Stimulated activated naive CD8-positive, alpha-beta T cell treated with anti-CD3 and anti-CD28 coated beads, Interleukin-15, amount 100 ng/mL, for 72 hours (primary cell): ENCODE data around the gene SPIN2A.
"Not testable (repeated sequence)": the region's sequence is repeated elsewhere in the genome, so short reads cannot be mapped to it uniquely, and the experiment has no call there.

ENCODE experiments used
- ATAC-seq: fragments of 150-1000 bp; cut with Tn5 transposase; 2 replicates; pipeline ENCODE4 v1.10.0; 2021; ENCODE audit warnings: mild to moderate bottlenecking, moderate library complexity
- DNase-seq, 2 donors: peaks; one replicate each; pipeline ENCODE4 v3.0.0; 2021 to 2022
- H3K27ac Mint-ChIP-seq, 2 donors: one replicate each; pipeline ENCODE4 v1.8.0; 2022; ENCODE audit warnings: mild to moderate bottlenecking in 2 of 2, mixed read lengths in 2 of 2, moderate library complexity in 2 of 2
- H3K27me3 Mint-ChIP-seq: one replicate; pipeline ENCODE4 v1.8.0; 2022; ENCODE audit warnings: mixed read lengths
- H3K4me1 Mint-ChIP-seq: one replicate; pipeline ENCODE4 v1.8.0; 2022; ENCODE audit warnings: mild to moderate bottlenecking, mixed read lengths
- H3K4me3 Mint-ChIP-seq, 2 donors: one replicate each; pipeline ENCODE4 v1.8.0; 2022; ENCODE audit warnings: mild to moderate bottlenecking in 2 of 2, mixed read lengths in 2 of 2, moderate library complexity in 1 of 2
- H3K9me3 Mint-ChIP-seq, 2 donors: one replicate each; pipeline ENCODE4 v1.8.0; 2022; ENCODE audit warnings: mixed read lengths in 2 of 2

Gene SPIN2A

DNA sequence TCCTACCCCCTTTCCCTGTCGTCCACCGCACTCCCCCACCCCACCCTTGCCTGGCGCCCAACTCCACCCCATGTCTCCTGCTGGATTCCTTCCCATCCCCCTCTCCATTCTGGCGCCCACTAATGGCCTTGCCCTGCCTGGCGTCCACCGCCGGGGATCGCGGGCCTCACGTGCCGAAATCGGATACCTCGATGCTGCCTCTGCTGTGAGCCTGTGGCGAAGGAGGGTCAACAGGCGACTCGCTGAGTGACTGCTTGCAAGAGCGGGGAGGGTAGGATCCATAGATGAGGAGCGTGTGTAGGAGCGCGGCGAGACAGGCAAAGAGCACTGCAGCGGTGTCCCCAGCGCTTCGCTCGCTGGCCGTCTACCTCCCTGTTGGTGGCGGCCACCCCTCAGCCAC lies at the start of gene SPIN2A:
Gene SPIN2A (minus strand): TSS at position 325 of the 400 bp plus-strand sequence. CDS start 800 bp downstream, outside the sequence.
- H3K4me1 Mint-ChIP-seq, H3K27me3 Mint-ChIP-seq, H3K9me3 Mint-ChIP-seq, H3K27ac Mint-ChIP-seq, DNase-seq, ATAC-seq: not testable (repeated sequence)
- peak within 1 kb of the TSS in 1 of 2 donors; percentile 24 for H3K4me3 Mint-ChIP-seq

DNA sequence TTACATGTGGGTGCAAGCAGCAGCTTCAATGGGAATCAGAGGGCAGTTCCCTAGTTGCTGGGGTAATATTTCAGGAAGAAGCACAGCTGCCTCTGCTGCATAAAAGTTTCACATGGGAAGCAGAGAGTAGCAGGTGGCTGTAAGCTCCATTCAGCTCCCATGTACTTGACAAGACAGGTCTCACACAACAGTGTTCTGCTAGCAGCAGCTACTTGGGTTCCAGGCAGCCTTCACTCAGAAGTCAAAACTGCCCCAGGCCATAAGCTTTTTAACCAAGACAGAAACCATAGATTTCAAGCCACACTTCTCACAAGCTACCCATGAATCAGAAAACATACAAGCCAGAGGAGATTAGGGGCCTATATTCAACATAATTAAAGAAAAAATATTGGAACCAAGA lies 41.4 kb upstream of the SPIN2A start:
- Mint-ChIP-seq H3K4me1 (no peaks in the 10 kb centered on the region), H3K27me3 (no peaks in the 10 kb centered on the region), H3K27ac (no peak overlapping the region), H3K9me3 (peaks cover 16 to 22% of the 10 kb centered on the region in 2 donors), H3K4me3 (no peak overlapping the region)
- DNase-seq, result no peak
- no peak for ATAC-seq

- H3K27me3 Mint-ChIP-seq, result no peaks in the 10 kb centered on the region
- H3K4me3 Mint-ChIP-seq, result no peak overlapping the region
Measured at GRCh38 chrX:57177070-57177469, 39.9 kb upstream of the SPIN2A start.

DNA sequence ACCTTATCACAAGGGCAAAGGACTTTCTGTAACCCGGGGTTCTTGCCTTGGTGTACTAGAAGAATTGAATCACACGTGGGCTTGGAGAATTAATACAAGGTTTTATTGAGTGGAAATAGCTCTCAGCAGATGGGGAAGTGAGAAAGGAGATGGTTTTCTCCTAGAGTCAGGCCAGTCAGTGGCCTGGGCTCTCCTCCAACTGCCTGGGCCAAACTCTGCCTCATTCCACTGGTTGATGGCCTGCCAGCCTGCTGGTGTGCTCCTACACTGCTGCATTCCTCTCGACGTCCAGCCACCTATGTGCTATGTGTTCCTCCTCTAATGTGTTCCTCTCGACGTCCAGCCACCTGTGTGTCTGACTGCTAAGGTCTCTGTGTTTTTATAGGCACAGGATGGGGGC lies 35.3 kb upstream of the SPIN2A start:
- no peak overlapping the region for H3K4me3 Mint-ChIP-seq
- no peaks in the 10 kb centered on the region for H3K9me3 Mint-ChIP-seq
- no peak overlapping the region for H3K27ac Mint-ChIP-seq
- no peak for ATAC-seq
- DNase-seq, result no peak
- H3K4me1 Mint-ChIP-seq, result no peaks in the 10 kb centered on the region
- no peaks in the 10 kb centered on the region for H3K27me3 Mint-ChIP-seq

More at GRCh38 chrX:57177070-57177469, 39.9 kb upstream of the SPIN2A start:
- peaks cover 12 to 15% of the 10 kb centered on the region in 2 donors for H3K9me3 Mint-ChIP-seq
- H3K4me1 Mint-ChIP-seq, result no peaks in the 10 kb centered on the region
- ATAC-seq (no peak), DNase-seq (no peak)
- H3K27ac Mint-ChIP-seq, result no peak overlapping the region

DNA sequence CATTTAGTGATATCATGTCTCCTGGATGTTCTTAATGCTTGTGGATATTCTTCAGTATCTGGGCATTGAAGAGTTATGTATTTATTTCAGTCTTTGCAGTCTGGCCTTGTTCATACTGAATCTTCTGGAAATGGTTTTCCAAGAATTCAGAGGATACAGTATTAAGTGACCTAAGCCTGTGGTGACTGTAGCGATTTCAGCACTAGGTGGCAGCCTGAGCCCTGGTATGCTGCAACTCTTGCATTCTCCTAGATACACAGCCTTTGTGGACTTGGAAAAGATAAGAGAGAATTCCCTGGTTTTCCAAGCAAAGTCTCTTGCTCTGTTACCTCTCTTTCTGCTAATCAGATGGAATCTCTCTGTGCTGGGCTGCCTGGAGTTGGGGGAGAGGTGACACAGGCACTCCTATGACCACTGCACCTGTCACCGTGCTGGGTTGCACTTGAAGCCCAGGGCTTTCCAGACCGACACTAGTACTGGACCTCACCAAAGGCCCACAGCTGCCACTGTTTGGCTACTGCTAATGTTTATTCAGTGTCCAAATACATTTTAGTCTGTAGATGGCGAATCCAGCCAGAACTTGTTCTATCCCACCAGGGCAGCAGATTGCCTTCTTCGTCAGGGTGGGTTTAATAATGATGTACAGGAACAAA lies 19.3 kb upstream of the SPIN2A start:
- DNase-seq (no peak), ATAC-seq (no peak)
- Mint-ChIP-seq H3K4me3 (no peak overlapping the region), H3K9me3 (peaks cover 5 to 13% of the 10 kb centered on the region in 2 donors), H3K4me1 (no peaks in the 10 kb centered on the region), H3K27ac (no peak overlapping the region), H3K27me3 (no peaks in the 10 kb centered on the region)

GRCh38 chrX:57155171-57155570 lies 18.0 kb upstream of the SPIN2A start:
- no peaks in the 10 kb centered on the region for H3K27me3 Mint-ChIP-seq
- no peak overlapping the region for H3K27ac Mint-ChIP-seq
- no peak for DNase-seq
- peaks cover 0 to 10% of the 10 kb centered on the region in 2 donors for H3K9me3 Mint-ChIP-seq
- no peaks in the 10 kb centered on the region for H3K4me1 Mint-ChIP-seq
- no peak for ATAC-seq
- H3K4me3 Mint-ChIP-seq, result no peak overlapping the region

DNA sequence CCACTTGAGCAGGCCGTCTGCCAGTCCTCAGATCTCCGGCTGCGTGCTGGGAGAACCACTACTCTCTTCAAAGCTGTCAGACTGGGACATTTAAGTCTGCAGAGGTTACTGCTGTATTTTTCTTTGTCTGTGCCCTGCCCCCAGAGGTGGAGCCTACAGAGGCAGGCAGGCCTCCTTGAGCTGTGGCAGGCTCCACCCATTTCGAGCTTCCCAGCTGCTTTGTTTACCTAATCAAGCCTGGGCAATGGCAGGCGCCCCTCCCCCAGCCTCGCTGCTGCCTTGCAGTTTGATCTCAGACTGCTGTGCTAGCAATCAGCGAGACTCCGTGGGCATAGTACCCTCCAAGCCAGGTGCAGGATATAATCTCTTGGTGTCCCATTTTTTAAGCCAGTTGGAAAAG lies 15.0 kb upstream of the SPIN2A start:
- not testable (repeated sequence) for DNase-seq, H3K4me1 Mint-ChIP-seq, H3K9me3 Mint-ChIP-seq, ATAC-seq, H3K27ac Mint-ChIP-seq, H3K27me3 Mint-ChIP-seq, H3K4me3 Mint-ChIP-seq

DNA sequence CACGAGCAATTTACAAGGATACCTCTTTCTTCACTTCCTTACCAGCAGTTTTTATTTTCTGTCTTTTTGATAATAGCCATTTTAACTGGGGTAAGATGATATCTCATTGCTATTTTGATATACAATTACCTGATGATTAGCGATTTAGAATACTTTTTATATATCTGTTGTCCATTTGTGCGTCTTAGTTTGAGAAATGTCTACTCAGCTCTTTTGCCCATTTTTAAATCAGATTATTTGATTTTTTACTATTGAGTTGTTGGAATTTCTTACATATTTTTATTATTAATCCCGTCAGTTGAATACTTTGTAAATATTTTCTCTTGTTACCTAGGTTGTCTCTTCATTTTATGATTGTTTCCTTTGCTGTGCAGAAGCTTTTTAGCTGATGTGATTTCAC lies 1.5 kb upstream of the SPIN2A start:
- Mint-ChIP-seq H3K27ac (no peak overlapping the region), H3K4me3 (no peak overlapping the region), H3K27me3 (no peaks in the 10 kb centered on the region), H3K4me1 (peaks cover 12% of the 10 kb centered on the region), H3K9me3 (peaks cover 0 to 6% of the 10 kb centered on the region in 2 donors)
- DNase-seq (no peak), ATAC-seq (no peak)

GRCh38 chrX:57137501-57137900 lies 304 bp upstream of the SPIN2A start:
- Mint-ChIP-seq H3K4me3 (peak overlapping the region in 1 of 2 donors; percentile 24), H3K4me1 (peaks cover 9% of the 10 kb centered on the region), H3K9me3 (peaks cover 0 to 6% of the 10 kb centered on the region in 2 donors), H3K27ac (no peak overlapping the region), H3K27me3 (no peaks in the 10 kb centered on the region)
- DNase-seq (no peak), ATAC-seq (no peak)

- ATAC-seq, H3K9me3 Mint-ChIP-seq, H3K27ac Mint-ChIP-seq, H3K27me3 Mint-ChIP-seq, H3K4me1 Mint-ChIP-seq, H3K4me3 Mint-ChIP-seq, DNase-seq: not testable (repeated sequence)
Measured at GRCh38 chrX:57136589-57136988, 608 bp downstream of the SPIN2A start.

GRCh38 chrX:57135287-57135686 lies 1.9 kb downstream of the SPIN2A start:
- DNase-seq (no peak), ATAC-seq (no peak)
- Mint-ChIP-seq H3K4me1 (no peaks in the 10 kb centered on the region), H3K4me3 (no peak overlapping the region), H3K27ac (no peak overlapping the region), H3K27me3 (no peaks in the 10 kb centered on the region), H3K9me3 (peaks cover 0 to 6% of the 10 kb centered on the region in 2 donors)

DNA sequence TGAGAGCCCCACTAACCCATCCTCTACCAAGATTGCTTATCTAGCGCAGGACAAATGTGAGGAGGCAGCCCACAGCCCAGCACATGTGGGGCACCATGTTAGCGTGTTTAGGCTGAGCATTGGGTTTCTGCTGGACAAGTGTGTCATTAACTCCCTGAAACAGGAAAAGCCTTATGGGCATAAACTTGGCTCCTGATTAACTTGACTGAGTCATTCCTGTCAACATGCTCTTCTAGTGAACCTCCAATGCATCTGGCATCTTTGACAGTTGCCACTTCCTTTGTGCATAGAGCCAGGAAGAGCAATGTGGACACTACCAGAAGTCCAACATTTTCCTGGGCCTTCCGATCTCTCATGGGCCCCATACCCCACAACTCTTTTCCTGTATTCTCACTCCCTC lies 2.5 kb downstream of the SPIN2A start:
- ATAC-seq (no peak), DNase-seq (no peak)
- Mint-ChIP-seq H3K27ac (no peak overlapping the region), H3K27me3 (no peaks in the 10 kb centered on the region), H3K9me3 (peaks cover 0 to 6% of the 10 kb centered on the region in 2 donors), H3K4me3 (no peak overlapping the region), H3K4me1 (no peaks in the 10 kb centered on the region)

- H3K27me3 Mint-ChIP-seq, result no peaks in the 10 kb centered on the region
- H3K9me3 Mint-ChIP-seq, result peaks cover 0 to 6% of the 10 kb centered on the region in 2 donors
- ATAC-seq, result no peak
- no peak for DNase-seq
- no peak overlapping the region for H3K4me3 Mint-ChIP-seq
- H3K4me1 Mint-ChIP-seq, result no peaks in the 10 kb centered on the region
- H3K27ac Mint-ChIP-seq, result no peak overlapping the region
Measured at GRCh38 chrX:57133706-57134105, 3.5 kb downstream of the SPIN2A start.

- not testable (repeated sequence) for H3K9me3 Mint-ChIP-seq, DNase-seq, H3K4me1 Mint-ChIP-seq, H3K4me3 Mint-ChIP-seq, H3K27me3 Mint-ChIP-seq, H3K27ac Mint-ChIP-seq, ATAC-seq
Measured at GRCh38 chrX:57133284-57133683, 3.9 kb downstream of the SPIN2A start.

GRCh38 chrX:57132046-57132445 lies 5.2 kb downstream of the SPIN2A start:
- no peak for DNase-seq
- no peak for ATAC-seq
- no peak overlapping the region for H3K27ac Mint-ChIP-seq
- H3K4me1 Mint-ChIP-seq, result no peaks in the 10 kb centered on the region
- no peaks in the 10 kb centered on the region for H3K9me3 Mint-ChIP-seq
- H3K4me3 Mint-ChIP-seq, result no peak overlapping the region
- no peaks in the 10 kb centered on the region for H3K27me3 Mint-ChIP-seq

- no peaks in the 10 kb centered on the region for H3K27me3 Mint-ChIP-seq
- no peak for DNase-seq
- ATAC-seq, result no peak
- no peaks in the 10 kb centered on the region for H3K9me3 Mint-ChIP-seq
- H3K4me1 Mint-ChIP-seq, result no peaks in the 10 kb centered on the region
- peak overlapping the region; percentile 89 to 91 for H3K4me3 Mint-ChIP-seq
- H3K27ac Mint-ChIP-seq, result peak overlapping the region; percentile 87 to 93
Measured at GRCh38 chrX:57121816-57122215, 15.4 kb downstream of the SPIN2A start.
